ENCODE results near the gene NDE1.
"Not testable (repeated sequence)": the region's sequence is repeated elsewhere in the genome, so short reads cannot be mapped to it uniquely, and the experiment has no call there.

The NDE1 gene

DNA sequence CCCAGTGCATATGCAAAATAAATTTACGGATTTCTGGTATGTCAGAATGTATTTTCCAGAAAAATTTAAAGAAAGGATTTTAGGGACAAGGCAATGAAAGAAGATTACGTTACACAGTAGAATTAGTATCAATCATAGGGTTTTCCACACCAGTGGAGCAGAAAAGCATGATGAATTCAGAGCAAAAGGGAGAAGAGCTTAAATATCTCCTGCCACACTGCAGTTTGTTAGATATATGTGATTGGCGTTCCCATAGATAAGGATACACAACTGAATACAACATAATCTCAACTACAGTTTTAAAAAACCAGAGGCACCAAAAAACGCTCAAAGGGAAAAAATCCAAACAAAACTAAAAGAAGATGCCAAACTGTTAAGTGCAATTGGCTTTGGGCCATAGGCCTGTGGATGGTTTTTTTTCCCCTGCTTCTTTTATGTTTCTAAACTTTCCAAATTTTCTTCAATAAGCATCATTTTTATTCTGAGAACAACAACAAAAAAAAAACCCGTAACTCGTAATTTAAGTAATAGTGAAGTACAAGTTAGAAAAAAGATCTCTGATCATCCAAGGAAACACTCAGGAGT is 29.3 kb upstream of the NDE1 start:
- DNase-seq (ENCODE audit: low read depth) = no peak

DNA sequence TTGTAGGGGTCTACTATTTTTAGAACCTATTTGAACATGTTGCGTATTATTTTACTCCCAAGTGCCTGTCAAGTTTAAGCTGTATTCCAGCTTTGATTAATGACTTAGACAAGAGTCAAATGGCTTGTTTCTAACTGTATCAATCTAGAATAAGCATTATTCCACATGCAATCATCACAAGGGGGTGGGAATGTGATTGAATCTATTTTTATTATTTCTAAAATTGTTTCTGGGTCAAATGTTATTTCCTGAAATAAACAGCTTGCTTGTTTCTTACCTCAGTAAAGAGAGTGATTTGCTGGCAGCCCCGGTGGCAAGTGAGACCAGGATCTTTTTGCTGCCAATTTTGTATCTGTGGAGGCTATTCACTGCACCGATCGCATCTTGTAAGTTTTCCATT is 28.6 kb upstream of the NDE1 start:
- no peak for DNase-seq (ENCODE audit: low read depth)

DNA sequence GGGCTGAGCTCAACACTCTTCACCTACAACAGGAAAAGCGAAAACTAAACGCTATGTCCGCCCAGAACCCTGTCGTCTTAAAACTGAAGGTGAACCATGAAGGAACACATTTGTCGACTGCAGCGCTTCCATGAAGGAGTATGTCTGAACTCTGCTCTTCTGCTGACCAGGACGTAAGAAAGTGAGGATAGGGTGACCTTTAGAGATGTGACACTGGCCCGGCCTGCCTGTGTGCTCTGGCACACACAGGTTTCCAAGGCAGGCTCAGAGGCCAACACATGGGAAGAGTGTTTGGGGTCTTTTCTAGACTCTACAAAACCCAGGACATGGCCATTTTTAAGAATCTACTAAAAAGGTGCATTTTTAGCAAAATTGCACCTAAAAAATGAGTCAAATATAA is 28.2 kb upstream of the NDE1 start:
- no peak for DNase-seq (ENCODE audit: low read depth)

DNA sequence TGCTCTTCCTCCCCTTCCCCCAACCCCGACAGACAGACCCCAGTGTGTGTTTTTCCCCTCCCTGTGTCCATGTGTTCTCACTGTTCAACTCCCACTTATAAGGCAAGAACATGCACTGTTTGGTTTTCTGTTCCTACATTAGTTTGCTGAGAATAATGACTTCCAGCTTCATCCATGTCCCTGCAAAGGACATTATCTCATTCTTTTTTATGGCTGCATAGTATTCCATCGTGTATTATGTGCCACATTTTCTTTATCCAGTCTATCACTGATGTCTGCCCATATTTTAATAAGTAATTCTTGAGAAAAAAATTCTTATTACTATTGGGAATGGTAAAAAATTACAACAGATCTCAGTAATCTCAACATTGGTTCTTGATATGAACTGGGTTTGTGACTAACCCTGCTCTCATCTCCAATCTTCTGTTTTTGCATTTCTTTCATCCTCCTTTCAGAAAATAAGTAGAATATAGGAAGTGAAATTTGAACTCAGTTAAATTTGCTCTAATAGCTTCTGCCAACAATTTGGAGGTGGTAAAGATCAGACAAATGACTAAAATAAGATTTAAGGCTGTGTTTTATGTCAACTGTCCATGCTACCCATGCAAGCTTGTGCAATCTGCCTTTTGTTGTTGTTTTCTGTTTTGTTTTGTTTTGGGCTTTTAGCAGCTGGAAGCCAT is 18.2 kb upstream of the NDE1 start:
- no peak for DNase-seq (ENCODE audit: low read depth)

DNA sequence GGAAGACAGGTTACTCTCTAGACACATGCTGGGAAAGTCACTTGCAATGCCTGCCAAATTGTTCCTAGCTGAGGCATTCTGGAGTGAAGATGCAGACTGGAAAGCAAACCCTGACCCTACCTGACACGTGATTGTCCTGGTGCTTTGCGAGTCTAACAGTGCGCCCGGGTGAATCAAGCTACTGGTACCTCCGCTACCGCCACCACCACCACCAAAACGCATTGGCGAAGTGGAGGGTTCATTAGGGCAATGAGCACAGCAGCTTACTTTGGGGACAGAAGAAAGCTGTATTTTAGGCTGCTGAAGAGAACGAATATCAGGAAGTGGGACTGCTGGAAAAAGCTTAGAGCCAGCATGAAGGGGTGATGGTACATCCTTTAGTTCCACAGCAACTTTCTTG is 14.1 kb upstream of the NDE1 start:
- DNase-seq (ENCODE audit: low read depth) = no peak

DNA sequence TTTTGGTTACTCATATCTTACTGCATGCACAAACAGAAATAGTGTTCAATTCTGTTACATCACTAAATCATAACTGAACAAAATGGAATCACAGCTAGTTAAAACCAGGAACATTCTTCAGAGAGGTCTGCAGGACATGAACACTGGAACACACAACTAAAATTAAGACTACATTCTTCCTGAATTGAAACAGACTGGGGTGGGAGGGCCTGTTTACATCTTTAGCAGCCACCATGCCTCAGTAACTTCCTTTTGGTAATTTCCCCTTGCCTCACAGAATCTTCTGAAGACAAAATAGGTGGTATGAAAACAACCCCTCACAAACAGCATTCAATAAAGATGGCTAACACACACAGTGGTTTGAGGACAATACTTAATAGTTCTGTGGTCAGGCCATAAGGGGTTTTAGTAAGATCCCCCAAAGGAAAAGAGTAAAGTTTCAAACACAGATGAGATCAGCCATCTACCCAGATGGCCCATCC is 13.6 kb upstream of the NDE1 start:
- no peak for DNase-seq (ENCODE audit: low read depth)

DNA sequence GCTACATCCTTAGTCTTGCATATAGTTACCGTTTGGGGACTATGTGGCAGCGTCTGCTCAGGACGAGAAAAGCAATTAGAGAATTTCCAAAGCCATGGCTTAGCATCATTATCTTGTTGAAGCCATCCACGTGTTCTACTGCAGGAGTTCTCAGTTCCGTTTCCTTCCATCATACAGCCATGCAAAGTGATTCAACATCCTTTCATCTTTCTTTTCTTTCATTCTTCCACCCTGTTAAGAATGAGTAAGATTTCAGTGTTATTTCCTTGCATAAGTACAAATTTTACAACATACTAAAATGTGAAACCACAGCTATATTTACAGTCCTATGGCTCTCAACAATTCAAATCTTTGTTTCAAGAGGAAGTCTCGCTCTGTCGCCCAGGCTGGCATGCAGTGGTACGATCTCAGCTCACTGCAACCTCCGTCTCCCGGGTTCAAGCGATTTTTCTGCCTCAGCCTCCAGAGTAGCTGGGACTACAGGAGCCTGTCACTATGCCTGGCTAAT is 10.9 kb upstream of the NDE1 start:
- DNase-seq (ENCODE audit: low read depth) = no peak

DNA sequence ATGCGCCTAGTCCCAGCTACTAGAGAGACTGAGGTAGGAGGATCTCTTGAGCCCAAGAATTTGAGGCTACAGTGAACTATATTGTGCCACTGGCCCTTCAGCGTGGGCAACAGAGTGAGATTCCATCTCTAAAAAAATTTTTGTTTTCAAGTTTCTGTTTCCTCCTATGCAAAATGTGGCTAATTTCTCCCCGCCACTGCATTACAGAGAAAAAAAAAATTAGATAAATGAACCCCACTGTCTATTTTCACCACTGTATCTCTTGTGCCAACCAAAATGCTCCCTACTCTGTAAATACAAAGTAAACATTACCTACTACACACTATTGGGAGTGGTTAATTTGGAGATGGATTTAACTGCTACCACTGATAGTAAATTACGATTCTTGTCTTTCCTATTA is 9.1 kb upstream of the NDE1 start:
- no peak for DNase-seq (ENCODE audit: low read depth)

DNA sequence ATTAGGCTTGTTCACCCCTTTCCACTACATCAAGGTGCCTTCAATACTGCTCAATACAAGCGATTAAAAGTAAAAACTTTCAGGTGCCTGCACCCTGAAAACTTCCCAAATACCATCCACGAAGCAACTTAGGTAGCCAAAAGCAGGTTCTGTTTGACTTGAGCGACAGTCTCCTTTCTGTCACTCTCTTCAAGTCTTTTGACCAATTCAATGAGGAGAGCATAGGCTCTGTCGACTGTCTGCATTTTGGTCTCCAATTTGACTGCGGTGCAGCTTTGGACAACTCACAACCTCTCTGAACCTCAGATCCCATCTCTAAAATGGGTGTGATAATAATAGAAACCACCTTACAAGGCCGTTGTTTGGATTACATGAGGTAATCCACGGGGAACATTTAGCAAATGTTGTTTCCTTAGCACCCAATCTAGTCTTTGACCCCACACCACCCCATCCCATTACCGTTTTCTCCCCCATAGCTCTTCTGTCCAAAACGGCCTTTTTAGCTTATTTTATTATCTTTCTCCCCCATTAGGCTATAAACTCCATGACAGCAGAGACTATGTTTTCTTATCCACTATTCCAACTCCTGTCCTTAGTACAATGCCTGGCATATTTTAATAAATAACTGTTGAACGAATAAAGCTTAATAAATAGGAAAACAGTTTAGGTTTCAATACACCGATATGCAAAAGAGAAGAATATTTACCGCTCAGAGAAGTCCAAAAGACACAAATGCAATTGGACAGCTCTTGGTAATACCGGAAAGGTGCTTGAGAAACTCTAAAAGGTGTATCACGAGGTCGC is 8.1 kb upstream of the NDE1 start:
- DNase-seq (ENCODE audit: low read depth) = no peak

DNA sequence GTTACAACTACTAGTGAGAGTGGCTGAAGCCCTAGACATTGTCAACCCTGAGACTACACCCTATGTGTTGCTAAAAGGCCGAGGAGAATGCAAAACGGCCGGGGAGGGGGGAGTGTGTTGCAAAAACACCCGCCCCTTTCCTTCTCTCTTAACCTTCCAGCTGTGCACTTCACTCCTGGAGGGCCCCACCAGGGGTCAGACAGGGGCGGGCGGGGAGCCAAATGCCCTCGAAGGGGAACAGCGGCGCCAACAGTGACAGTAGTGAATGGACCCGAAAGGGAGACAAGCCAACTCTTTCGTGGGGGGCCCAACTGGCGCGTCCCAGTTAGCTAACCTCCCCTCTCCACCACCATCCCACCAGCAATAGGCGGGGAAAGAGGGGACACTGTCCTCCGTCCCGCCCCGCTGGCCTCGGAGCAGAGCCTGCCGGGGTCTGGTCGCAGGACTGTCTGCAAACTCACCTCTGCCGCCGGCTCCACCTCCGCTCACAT is 7.4 kb upstream of the NDE1 start:
- DNase-seq (ENCODE audit: low read depth) = peak; percentile 44

DNA sequence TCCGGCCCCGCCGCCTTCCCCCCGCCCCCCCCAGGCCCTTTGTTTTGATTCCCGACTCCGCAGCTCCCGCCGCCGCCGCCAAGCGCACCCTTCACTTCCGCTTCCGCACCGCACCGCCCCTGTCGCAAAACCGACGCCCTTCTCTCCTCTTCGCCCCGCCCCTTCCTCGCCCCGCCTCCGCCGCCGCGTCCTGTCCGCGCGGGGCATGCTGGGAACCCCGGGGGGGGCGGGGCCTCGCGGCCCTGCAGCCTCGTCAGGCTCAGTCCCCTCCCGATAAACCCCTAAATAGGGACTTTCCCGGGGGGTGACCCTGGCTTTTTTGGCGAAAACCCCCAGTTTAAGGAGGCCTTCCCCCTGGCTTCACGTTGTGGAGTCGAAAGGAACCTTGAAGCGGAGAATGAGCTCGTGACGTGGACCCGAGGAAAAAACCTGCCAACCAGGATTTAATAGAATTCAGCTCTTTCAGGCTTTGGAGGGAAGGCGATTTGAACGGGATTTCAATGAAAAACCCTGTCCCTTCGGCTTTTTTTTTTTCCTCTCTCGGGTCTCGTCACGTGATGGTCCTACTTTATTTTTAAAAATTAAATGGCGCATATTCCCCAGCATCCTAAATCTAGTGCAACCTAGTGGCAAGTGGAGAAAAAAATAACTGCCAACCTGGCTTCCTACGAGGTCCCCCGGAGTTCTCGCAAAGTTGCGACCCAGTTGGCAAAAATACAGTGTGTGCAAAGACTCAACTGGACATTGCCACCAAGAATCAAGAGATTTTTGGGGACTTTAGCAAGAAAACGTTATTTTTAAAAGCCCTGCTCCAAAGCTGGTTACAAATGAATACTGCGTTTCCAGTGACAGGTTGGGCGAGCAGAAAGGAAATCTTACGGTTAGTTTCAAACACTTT is 6.7 kb upstream of the NDE1 start, which contains the start of gene MARF1:
TSS of gene MARF1 (minus strand) at position 107 of the 898 bp plus-strand sequence. CDS start 3,921 bp downstream, outside the sequence.
- peak; percentile 97 for DNase-seq (ENCODE audit: low read depth)

DNA sequence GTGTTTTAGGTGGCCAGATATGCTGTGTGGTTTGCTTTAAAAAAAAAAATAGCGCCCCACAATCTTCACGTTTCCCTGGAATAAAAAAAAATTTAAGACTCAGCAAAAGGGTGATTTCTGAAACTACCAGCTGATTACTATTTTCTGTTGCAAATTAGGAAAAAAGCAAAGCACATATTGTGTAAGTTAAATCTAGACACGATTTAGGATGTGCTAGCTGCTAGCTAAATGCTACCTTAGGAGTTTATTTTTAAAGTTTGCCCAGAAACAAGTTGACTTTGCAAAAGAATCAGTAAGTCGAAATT is 6.1 kb upstream of the NDE1 start:
- no peak for DNase-seq (ENCODE audit: low read depth)

DNA sequence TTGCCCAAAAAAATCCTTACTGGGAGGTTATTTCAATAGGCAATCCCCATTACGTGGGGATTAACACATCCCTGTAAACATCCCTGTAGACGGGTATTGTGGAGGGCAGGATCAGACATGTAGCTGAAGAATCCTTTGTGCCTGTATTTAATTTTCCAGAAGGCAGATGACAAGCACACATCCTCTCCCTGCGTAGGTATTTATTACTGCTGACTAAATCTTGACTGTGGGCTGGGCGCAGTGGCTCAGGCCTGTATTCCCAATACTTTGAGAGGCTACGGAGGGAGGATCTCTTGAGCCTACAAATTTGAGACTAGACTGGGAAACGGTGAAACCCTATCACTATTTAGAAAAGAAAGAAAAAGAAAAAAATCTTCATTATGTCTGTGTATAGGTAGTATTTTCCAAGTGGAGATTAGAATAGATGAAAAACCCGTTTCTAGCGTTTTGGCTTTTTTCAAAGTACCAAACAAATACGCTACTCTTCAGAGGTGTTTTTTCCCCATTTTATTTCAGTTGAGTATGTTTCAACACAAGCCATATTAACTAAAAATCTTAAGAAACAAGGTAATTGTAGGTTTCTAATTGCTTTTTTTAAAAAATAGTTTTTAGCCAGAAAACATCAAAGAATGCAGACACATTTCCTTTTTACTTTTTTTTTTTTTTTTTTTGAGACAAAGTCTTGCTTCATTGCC is 5.6 kb upstream of the NDE1 start:
- peak; percentile 38 for DNase-seq (ENCODE audit: low read depth)

DNA sequence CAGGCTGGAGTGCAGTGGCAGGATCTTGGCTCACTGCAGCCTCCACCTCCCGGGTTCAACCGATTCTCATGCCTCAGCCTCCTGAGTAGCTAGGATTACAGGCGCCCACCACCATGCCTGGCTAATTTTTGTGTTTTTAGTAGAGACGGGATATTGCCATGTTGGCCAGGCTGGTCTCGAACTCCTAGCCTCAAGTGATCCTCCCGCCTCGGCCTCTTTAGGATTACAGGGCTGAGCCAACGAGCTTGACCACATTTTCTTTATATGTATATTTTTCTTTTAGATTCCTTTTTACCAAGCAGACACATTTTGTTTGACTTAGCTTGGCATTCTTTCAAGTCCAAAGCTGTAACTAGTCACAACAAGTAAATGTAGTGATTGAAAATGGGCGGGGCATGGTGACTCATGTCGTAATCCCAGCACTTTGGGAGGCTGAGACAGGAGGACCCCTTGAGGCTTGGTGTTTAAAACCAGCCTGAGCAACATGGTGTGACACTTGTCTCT is 5.0 kb upstream of the NDE1 start:
- peak; percentile 98 for DNase-seq (ENCODE audit: low read depth)

DNA sequence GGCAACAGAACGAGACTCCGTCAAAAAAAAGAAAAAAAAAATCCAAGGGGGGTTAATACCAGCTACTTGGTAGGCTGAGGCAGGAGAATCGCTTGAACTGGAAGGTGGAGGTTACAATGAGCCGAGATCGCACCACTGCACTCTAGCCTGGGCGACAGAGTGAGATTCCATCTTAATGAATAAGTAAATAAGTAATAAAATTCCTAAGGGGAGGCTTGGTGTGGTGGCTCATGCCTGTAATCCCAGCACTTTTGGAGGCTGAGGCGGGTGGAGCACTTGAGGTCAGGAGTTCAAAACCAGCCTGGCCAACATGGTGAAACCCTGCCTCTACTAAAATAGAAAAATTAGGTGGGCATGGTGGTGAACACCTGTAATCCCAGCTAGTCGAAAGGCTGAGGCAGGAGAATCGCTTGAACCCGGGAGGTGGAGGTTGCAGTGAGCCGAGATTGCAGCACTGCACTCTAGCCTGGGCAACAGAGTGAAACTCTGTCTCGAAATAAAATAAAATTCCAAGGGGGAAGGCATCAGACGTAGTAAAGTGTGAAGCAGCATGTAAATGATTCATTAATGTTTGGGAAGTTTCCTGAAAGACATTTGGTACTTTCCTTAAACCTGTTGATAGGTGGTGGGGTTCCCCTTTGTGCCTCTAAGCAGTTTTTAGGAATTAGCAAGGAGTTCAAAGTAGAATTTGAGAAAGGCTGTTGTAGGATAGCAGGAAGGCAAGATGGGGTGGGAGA is 3.3 kb upstream of the NDE1 start:
- not testable (repeated sequence) for DNase-seq (ENCODE audit: low read depth)

DNA sequence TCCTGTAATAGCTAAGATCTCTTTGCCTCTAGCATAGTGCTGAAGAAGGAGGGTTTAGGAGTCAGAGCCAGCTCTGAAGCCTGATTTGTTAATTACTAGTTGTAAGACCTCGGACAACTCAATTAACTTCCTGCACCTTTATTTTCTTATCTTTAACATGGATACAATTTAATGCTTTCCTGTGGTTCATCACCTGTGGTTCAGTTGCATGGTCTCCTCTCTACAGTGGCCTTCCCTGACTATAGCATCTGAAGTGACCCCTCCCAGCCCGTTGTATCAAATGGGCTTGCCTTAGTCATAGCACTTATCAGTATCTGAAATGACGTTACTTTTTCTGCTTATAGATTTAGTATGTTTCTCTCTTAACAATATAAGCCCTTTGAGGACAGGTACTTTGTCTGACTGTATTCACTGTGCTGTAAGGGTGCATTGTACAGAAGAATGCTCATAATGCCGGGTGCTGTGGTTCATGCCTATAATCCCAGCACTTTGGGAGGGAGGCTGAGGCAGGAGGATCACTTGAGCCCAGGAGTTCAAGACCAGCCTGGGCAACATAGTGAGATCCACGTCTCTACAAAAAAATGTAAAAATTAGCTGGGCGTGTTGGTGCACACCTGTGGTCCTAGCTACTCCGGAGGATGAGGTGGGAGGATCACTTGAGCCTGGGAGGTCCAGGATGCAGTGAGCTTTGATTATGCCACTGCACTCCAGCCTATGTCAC is 2.6 kb upstream of the NDE1 start:
- no peak for DNase-seq (ENCODE audit: low read depth)

DNA sequence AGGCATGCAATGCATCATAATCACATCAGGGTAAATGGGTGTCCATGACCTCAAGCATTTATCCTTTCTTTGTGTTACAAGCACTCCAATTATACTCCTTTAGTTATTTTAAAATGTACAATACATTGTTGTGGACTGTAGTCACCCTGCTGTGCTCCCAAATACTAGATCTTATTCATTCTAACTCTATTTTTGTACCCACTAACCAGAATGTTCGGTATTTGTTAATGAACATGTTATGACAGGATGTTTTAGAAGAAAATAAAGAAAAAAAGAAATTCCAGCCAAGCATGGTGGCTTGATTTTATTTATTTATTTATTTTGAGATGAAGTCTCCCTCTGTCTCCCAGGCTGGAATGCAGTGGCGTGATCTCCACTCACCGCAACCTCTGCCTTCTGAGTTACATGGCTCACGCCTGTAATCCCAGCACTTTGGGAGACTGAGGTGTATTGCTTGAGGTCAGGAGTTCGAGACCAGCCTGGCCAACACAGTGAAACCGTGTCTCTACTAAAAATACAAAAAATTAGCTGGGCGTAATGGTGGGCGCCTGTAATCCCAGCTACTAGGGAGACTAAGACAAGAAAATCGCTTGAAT is 1.8 kb upstream of the NDE1 start:
- DNase-seq (ENCODE audit: low read depth) = no peak

DNA sequence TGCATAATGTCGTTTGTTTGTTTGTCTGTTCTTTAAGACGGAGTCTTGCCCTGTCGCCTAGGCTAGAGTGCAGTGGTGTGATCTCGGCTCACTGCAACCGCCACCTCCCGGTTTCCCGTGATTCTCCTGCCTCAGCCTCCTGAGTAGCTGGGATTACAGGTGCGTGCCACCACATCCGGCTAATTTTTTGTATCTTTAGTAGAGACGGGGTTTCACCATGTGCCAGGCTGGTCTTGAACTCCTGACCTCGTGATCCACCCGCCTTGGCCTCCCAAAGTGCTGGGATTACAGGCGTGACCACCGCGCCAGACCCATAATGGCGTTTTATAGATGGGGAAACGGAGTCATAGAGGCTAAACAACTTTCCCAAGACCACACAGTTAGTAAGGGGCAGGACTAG is 734 bp upstream of the NDE1 start:
- DNase-seq (ENCODE audit: low read depth) = not testable (repeated sequence)

DNA sequence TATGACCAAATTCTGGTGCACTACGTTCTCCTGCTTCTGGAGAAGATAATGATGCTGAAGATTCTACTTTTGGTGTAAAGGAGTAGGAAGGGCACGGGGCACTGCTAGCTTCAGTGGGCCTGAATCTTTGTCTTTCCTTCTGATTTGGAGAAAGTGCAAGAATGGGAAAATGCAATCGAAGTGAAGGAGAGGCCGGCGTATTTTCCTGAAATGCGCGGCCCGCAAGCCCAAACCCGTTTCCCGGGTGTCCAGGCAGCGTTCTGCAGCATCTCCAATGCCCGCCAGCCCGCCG is 372 bp upstream of the NDE1 start:
- no peak for DNase-seq (ENCODE audit: low read depth)

Data from iris pigment epithelial cell (primary cell).